Fibroblast of villous mesenchyme (primary cell): ENCODE data around the gene DHRSX. TPM values are rescaled to one million over a fixed set of nuclear protein-coding genes. Genes with fewer than 3 reads are reported as not detected.
"Not testable (repeated sequence)": the region's sequence is repeated elsewhere in the genome, so short reads cannot be mapped to it uniquely, and the experiment has no call there.

Source experiments
- DNase-seq: peaks from one replicate; pipeline ENCODE4 v3.0.0-alpha.2; 2010; ENCODE audit warnings: low read depth
- H3K4me3 ChIP-seq: 2 replicates; pipeline ENCODE4 v1.5.1; 2011; ENCODE audit warnings: low read depth, mild to moderate bottlenecking, low read length
- total RNA-seq: library from RNA; depleted of rRNA; stranded (reverse); fragments of >200 nt; gene quantifications from 2 replicates; pipeline ENCODE4 v1.2.3, GENCODE V29; 2012
- TF ChIP-seq, protein P1 (sequence below): IDR thresholded peaks from 2 replicates; pipeline ENCODE4 v1.5.1; 2012; ENCODE audit warnings: low read depth, mild to moderate bottlenecking, low read length; ENCODE audit not compliant: insufficient read depth

The DHRSX gene
- total RNA-seq, 1 donor = 24.6 TPM

- DNase-seq = no peak
Observed at GRCh38 chrX:2457289-2458133, 43.3 kb downstream of the DHRSX start.

DNA sequence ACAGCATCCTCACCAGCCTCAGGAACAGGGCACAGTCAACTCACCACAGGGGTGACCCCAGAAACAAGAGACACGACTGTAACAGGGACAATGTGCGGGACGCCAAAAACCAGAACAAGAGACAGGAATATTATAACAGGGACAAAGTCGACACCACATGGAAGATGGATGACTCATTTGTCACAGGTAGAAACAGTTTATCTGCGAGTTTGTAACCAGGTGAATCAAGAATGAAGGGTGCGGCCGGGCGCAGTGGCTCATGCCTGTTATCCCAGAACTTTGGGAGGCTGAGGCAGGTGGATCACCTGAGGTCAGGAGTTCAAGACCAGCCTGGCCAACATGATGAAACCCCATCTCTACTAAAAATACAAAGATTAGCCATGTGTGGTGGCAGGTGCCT is 44.7 kb downstream of the DHRSX start:
- not testable (repeated sequence) for H3K4me3 ChIP-seq, DNase-seq

More at GRCh38 chrX:2457289-2458133, 43.3 kb downstream of the DHRSX start:
- TF ChIP-seq, protein P1, sequence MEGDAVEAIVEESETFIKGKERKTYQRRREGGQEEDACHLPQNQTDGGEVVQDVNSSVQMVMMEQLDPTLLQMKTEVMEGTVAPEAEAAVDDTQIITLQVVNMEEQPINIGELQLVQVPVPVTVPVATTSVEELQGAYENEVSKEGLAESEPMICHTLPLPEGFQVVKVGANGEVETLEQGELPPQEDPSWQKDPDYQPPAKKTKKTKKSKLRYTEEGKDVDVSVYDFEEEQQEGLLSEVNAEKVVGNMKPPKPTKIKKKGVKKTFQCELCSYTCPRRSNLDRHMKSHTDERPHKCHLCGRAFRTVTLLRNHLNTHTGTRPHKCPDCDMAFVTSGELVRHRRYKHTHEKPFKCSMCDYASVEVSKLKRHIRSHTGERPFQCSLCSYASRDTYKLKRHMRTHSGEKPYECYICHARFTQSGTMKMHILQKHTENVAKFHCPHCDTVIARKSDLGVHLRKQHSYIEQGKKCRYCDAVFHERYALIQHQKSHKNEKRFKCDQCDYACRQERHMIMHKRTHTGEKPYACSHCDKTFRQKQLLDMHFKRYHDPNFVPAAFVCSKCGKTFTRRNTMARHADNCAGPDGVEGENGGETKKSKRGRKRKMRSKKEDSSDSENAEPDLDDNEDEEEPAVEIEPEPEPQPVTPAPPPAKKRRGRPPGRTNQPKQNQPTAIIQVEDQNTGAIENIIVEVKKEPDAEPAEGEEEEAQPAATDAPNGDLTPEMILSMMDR = no peak
- no peak overlapping the region for H3K4me3 ChIP-seq

DNA sequence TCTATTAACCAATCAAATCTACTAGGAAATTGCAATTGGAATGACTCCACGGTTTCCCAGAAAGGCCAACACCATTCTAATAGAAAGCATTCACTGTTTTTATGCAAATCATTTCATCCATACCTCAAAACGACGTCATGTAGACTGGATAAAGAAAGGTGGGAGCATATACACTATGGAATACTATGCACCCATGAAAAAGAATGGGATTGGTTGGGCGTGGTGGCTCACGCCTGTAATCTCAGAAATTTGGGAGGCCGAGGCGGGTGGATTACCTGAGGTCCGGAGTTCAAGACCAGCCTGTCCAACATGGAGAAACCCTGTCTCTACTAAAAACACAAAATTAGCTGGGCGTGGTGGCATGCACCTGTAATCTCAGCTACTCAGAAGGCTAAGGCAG is 46.2 kb downstream of the DHRSX start:
- not testable (repeated sequence) for DNase-seq, H3K4me3 ChIP-seq

DNA sequence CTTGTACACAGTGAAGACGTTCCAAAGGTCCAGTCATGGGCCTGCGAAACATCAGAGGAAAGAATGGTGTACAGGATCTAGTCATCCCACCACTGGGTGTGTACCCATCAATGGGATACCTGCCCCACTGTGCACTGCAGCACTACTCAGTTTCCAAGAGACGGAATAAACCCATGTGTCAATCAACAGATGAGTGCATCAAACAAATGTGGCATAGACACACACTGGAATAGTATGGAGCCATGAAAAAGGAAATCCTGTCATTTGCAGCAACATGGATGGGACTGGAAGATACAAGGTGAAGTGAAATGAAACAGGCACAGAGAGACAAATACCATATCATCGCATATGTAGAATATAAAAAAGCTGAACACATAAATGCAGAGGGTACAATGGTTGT is 48.0 kb downstream of the DHRSX start:
- TF ChIP-seq, protein P1 = no peak
- H3K4me3 ChIP-seq = no peak overlapping the region
- DNase-seq = no peak

- no peak overlapping the region for H3K4me3 ChIP-seq
- DNase-seq = no peak
- TF ChIP-seq, protein P1 = no peak
Observed at GRCh38 chrX:2452317-2452784, 48.4 kb downstream of the DHRSX start.

- TF ChIP-seq, protein P1 = no peak
- peak; percentile 34 for DNase-seq
- H3K4me3 ChIP-seq = no peak overlapping the region
Observed at GRCh38 chrX:2451501-2452316, 49.1 kb downstream of the DHRSX start.

DNA sequence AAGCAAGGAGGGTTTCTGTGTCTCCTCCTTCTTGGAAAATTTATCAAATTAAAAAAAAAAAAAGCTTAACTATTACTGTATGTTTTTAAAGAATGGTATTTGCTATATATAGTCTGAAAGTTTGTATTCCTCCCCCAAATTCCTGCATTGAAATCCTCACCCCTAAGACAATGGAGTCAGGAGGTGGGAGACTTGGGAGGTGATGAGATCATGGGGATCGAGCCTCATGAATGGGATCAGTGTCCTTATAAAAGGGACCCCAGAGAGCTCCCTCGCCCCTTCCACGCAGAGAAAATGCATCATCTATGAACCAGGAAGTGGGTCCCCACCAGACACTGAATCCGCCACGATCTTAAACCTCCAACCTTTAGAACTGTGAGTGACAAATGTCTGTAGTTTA is 50.1 kb downstream of the DHRSX start:
- no peak for DNase-seq
- no peak overlapping the region for H3K4me3 ChIP-seq

More for the DNA sequence above, 50.1 kb downstream of the DHRSX start:
- TF ChIP-seq, protein P1 = no peak
